ENCODE data around the gene FOXP1.

The FOXP1 gene

GRCh38 chr3:71372241-71372768, 211.2 kb downstream of the FOXP1 start:
- DNase-seq (ENCODE audit: low read depth in 2 of 2), result no peak

GRCh38 chr3:71371282-71371681, 212.2 kb downstream of the FOXP1 start:
- DNase-seq (ENCODE audit: low read depth in 2 of 2), result no peak

DNA sequence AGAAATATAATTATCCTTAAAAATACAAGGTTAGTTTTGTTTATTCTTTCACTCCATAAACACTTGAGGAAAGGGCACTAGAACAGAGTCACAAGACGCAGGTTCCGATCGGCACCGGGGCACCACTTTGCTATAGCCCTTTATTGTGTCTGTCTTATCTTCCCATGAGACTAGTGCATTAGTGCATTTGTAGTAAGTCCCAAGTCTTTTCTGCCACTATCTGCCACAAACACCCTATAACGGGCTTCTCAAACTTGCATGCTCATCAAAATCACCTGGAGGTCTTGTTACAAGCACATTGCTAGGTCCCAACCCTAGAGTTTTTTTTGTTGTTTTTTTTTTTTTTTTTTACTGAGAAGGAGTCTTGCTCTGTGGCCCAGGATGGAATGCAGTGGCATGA, 213.1 kb downstream of the FOXP1 start:
- no peak for DNase-seq (ENCODE audit: low read depth in 2 of 2)

GRCh38 chr3:71369701-71370391, 213.7 kb downstream of the FOXP1 start:
- no peak for DNase-seq (ENCODE audit: low read depth in 2 of 2)

- DNase-seq (ENCODE audit: low read depth in 2 of 2), result no peak
Measured at GRCh38 chr3:71366988-71367604, 216.4 kb downstream of the FOXP1 start.

- no peak for DNase-seq (ENCODE audit: low read depth in 2 of 2)
Measured at GRCh38 chr3:71361334-71361890, 222.1 kb downstream of the FOXP1 start.

GRCh38 chr3:71360764-71361163, 222.8 kb downstream of the FOXP1 start:
- no peak for DNase-seq (ENCODE audit: low read depth in 2 of 2)

DNA sequence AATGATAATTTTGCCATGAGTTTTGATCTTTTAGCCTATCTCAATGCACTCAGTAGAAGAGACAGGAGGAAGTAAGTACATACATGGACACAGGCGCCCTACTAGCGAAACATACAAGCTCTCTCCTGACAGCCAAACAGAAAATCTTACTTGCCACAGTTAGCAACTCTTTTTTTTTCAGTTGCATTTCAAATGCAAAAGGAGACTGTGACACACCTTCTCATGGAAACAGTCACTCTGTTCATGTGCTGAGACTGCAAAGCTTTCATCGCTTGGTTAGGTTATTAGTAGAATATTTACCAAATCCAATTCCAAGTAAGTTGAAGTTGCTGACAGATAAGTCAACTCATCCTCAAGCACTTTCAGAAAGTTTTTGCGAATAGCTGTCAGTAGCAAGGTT, 223.3 kb downstream of the FOXP1 start:
- no peak for DNase-seq (ENCODE audit: low read depth in 2 of 2)

- no peak for DNase-seq (ENCODE audit: low read depth in 2 of 2)
Measured at GRCh38 chr3:71358243-71358642, 225.3 kb downstream of the FOXP1 start.

GRCh38 chr3:71356265-71356664, 227.3 kb downstream of the FOXP1 start:
- DNase-seq (ENCODE audit: low read depth in 2 of 2), result no peak

GRCh38 chr3:71355862-71356261, 227.7 kb downstream of the FOXP1 start:
- peak in 1 of 2 donors; percentile 11 for DNase-seq (ENCODE audit: low read depth in 2 of 2)

DNA sequence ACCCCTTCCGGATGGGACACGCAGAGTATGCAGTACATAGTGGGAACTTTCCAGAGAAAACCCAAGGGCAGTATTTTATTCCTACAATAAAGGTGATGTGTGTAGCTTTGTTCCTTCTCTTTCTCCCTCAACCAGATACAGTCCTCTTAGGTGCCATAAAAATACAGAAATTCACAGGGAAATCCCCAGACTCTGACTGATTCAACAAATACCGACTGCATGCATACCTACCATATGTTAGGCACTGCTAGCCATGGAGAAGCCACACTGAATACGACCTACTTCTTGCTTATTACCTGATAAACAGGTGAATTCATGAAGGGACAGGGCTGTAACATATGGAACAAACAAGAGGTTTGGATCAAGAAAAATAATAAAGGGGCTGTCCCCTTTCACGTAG, 228.5 kb downstream of the FOXP1 start:
- DNase-seq (ENCODE audit: low read depth in 2 of 2), result no peak

DNA sequence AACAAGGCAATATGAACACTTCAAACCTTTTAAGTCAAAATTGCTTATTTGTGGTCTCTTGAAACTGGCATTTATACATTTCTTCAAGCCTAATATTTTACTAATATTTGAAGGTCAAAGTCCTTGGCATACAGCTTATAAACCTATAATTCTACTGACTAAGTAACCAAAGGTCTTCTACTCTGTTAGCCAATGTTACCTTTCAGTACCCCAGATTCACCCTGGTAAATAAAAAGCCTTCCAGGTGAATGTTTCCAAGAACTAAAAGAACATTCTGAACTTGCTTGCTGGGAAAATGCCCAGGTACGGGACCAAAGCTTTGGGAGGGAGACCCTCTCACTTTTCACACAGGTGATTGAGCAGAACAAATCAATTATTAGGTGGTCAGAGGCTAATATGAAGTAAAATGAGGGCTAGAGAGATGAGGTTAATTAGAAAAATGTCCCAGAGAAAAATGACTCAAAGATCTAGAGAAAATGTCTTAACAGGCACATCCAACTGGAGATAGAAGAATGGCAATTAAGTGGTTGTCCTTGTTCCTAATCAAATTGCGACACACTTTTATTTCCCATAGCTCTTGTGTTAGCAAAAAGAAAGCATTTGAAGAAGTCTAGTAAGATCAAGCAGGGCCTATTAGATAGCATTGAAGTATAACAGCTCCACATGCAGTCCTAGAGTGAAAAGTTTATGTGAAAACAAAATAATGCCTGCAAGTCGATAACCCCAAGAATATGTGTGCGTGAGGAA, 232.0 kb downstream of the FOXP1 start:
- no peak for DNase-seq (ENCODE audit: low read depth in 2 of 2)

DNA sequence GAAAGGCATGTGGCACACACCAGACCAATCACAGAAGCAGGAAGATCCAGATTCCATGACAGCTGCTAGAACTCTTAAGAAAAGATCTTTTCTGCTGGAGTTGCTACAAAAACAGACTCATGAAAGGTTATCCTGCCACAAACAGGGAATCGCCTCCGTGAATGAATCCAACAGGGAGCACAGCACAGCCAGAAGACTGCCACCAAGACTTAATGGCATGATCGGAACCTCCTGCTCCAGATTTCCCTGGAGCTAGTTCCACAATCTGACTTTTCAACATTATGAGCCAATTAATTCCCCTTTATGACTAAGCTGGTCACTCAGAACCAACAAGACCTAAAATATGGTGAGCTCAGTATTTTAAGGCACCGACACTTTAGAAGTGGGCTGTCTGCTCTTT, 232.5 kb downstream of the FOXP1 start:
- no peak for DNase-seq (ENCODE audit: low read depth in 2 of 2)

GRCh38 chr3:71348831-71349230, 234.7 kb downstream of the FOXP1 start:
- no peak for DNase-seq (ENCODE audit: low read depth in 2 of 2)

DNA sequence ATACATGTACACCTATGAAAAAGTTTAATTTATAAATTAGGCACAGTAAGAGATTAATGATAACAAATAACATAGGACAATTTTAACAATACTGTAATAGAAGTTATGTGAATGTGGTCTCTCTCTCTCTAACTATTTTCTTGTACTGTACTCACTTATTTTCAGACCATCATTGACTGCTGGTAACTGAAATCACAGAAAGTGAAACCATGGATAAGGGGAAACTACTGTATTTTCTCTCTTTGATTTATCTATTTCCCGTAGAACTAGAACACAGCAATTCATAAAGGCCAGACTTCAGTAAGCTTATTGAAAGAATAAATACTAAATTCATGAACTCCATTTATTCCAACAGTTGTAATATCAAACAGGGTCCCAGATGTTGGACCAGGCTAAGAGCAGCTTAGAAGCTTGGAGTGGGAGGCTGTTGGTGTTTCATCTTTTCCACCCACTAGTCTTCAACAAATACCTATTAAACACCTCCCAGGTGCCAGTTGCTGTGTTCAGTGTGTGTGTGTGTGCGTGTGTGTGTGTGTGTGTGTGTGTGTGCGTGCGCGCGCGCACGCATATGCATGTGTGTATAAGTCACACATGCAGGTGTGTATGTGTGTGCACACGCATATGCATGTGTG, 235.4 kb downstream of the FOXP1 start:
- no peak for DNase-seq (ENCODE audit: low read depth in 2 of 2)

DNA sequence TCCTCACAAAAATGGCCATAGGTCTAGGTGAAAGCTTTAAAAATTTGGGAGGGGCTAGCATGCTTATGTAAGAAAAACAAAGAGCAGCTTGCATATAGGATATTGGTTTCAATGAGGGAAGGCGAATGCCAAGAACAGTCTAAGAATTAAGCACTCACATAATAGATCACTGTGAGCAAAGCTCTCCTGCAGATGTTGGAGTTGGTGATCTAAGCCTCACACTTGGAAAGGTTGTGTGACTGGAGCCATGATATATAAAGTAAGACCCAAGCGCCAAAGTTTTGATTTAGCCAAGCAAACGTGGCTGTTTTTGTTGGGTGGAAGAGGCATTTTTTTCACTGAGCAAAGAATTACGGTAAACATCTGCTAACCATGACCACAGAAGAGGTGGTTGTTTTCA, 237.5 kb downstream of the FOXP1 start:
- DNase-seq (ENCODE audit: low read depth in 2 of 2), result no peak

- DNase-seq (ENCODE audit: low read depth in 2 of 2), result no peak
Measured at GRCh38 chr3:71345429-71346040, 238.0 kb downstream of the FOXP1 start.

GRCh38 chr3:71341721-71342120, 241.8 kb downstream of the FOXP1 start:
- DNase-seq (ENCODE audit: low read depth in 2 of 2), result no peak

GRCh38 chr3:71339049-71339448, 244.5 kb downstream of the FOXP1 start:
- no peak for DNase-seq (ENCODE audit: low read depth in 2 of 2)

DNA sequence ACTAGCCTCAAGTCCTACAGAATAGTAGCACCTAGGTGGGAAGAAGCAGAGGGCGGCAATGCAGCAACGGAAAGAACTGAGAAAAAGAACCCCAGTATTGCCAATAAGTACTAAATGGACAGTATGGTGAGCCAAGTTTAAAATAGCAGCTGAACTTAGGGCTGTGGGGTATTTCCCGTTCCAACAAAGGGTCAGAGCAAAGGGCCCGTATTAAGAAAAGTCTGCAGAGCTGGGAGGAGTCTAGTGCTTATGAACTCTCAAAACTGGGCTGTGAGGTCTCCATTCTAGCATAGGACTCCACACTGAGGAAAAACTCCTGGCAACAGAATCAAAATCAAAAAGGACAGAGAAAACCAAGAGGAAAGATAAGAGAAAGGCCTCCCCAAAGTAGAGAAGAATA, 250.7 kb downstream of the FOXP1 start:
- no peak for DNase-seq (ENCODE audit: low read depth in 2 of 2)

- DNase-seq (ENCODE audit: low read depth in 2 of 2), result no peak
Measured at GRCh38 chr3:71330909-71331308, 252.6 kb downstream of the FOXP1 start.
